Gastroesophageal sphincter (tissue), 4 donors: ENCODE results near the gene SDSL. TPM values are rescaled to one million over a fixed set of nuclear protein-coding genes. Genes with fewer than 3 reads are reported as not detected.

ENCODE experiments used
- ATAC-seq: fragments of 150-250 bp; one replicate; pipeline ENCODE4 v1.9.1; 2016; ENCODE audit warnings: mild to moderate bottlenecking, moderate library complexity
- H3K27ac ChIP-seq, 4 donors: fragments of 200-600 bp; sonication (generic) in 3 of 4; 1 replicate in 3 of 4; 2 replicates in 1 of 4; pipeline ENCODE4 v1.5.1; 2016 to 2019
- H3K27me3 ChIP-seq: fragments of 200-600 bp; sonication (generic); one replicate; pipeline ENCODE4 v1.5.1; 2019
- H3K36me3 ChIP-seq, 2 donors: fragments of 200-600 bp; sonication (generic); one replicate each; pipeline ENCODE4 v1.5.1; 2019; ENCODE audit warnings: control low read depth in 1 of 2
- H3K4me1 ChIP-seq, 3 donors: fragments of 200-600 bp; sonication (generic); 1 replicate in 2 of 3; 2 replicates in 1 of 3; pipeline ENCODE4 v1.5.1; 2016 to 2019; ENCODE audit warnings: control low read depth in 2 of 3
- H3K4me3 ChIP-seq, 2 donors: fragments of 200-600 bp; sonication (generic); one replicate each; pipeline ENCODE4 v1.5.1; 2019; ENCODE audit warnings: mild to moderate bottlenecking in 1 of 2, moderate library complexity in 1 of 2
- H3K9me3 ChIP-seq, 3 donors: fragments of 200-600 bp; sonication (generic); one replicate each; pipeline ENCODE4 v1.5.1; 2017 to 2019; ENCODE audit warnings: control low read depth in 2 of 3
- CTCF ChIP-seq, 4 experiments: fragments of 200-600 bp in 2 of 4; fragments of 450-650 bp in 2 of 4; sonication (generic) in 1 of 4; IDR thresholded peaks; one replicate each; pipeline ENCODE4 v1.5.1; 2017 to 2019; ENCODE audit warnings: antibody characterized with exemption in 4 of 4, mild to moderate bottlenecking in 2 of 4, moderate library complexity in 2 of 4
- EP300 ChIP-seq: sonication (generic); formaldehyde crosslinking; IDR thresholded peaks from one replicate; pipeline ENCODE4 v1.6.1; 2017; ENCODE audit warnings: antibody characterized with exemption, mild to moderate bottlenecking
- POLR2A ChIP-seq, 2 donors: fragments of 450-650 bp; IDR thresholded peaks; one replicate each; pipeline ENCODE4 v1.6.1; 2017; ENCODE audit warnings: antibody characterized with exemption in 2 of 2, mild to moderate bottlenecking in 2 of 2, moderate library complexity in 1 of 2
- POLR2AphosphoS5 ChIP-seq: sonication (generic); formaldehyde crosslinking; IDR thresholded peaks from one replicate; pipeline ENCODE4 v1.6.1; 2017; ENCODE audit warnings: antibody characterized with exemption
- WGBS, 2 donors: methylation state at CpG; one replicate each; pipeline ENCODE4 v1.1.5; 2018; ENCODE audit warnings: low coverage in 1 of 2; 5-methylcytosine and 5-hydroxymethylcytosine counted together
- total RNA-seq, 4 donors: library from RNA; depleted of rRNA; stranded (reverse); fragments of >200 nt; gene quantifications; one replicate each; pipeline ENCODE4 v1.1.0, GENCODE V29; 2016

SDSL gene
- total RNA-seq, 4 donors from 2014 or later = 1.1 to 7.5 (median 2.6) TPM

GRCh38 chr12:113395119-113395518, 27.1 kb upstream of the SDSL start:
- Histone ChIP-seq H3K27me3 (peaks cover 32% of the 10 kb centered on the region), H3K4me1 (no peaks in the 10 kb centered on the region), H3K9me3 (no peaks in the 10 kb centered on the region), H3K36me3 (peaks cover 0 to 21% of the 10 kb centered on the region in 2 donors), H3K27ac (no peak overlapping the region), H3K4me3 (no peak overlapping the region)
- ATAC-seq = no peak
- no peak for TF ChIP-seq POLR2A (IDR thresholded peaks at IDR 0.05)
- no peak for TF ChIP-seq EP300
- TF ChIP-seq CTCF (IDR thresholded peaks at IDR 0.05) = no peak
- no peak for TF ChIP-seq POLR2AphosphoS5
- WGBS, 2 donors = 74 to 100% methylated on average over 1 to 4 of the region's 5 CpGs

GRCh38 chr12:113396200-113396599, 26.0 kb upstream of the SDSL start:
- TF ChIP-seq CTCF (IDR thresholded peaks at IDR 0.05) = no peak
- H3K9me3 ChIP-seq = no peaks in the 10 kb centered on the region
- H3K4me3 ChIP-seq = no peak overlapping the region
- no peaks in the 10 kb centered on the region for H3K4me1 ChIP-seq
- H3K27ac ChIP-seq = no peak overlapping the region
- peaks cover 41% of the 10 kb centered on the region for H3K27me3 ChIP-seq
- H3K36me3 ChIP-seq = peaks cover 0 to 10% of the 10 kb centered on the region in 2 donors
- ATAC-seq = no peak

GRCh38 chr12:113396828-113397496, 25.2 kb upstream of the SDSL start:
- H3K36me3 ChIP-seq = peaks cover 0 to 2% of the 10 kb centered on the region in 2 donors
- peaks cover 49% of the 10 kb centered on the region for H3K27me3 ChIP-seq
- no peak for TF ChIP-seq EP300
- TF ChIP-seq POLR2AphosphoS5 = no peak
- TF ChIP-seq POLR2A (IDR thresholded peaks at IDR 0.05) = no peak
- no peak for TF ChIP-seq CTCF (IDR thresholded peaks at IDR 0.05)
- ATAC-seq = no peak
- no peaks in the 10 kb centered on the region for H3K9me3 ChIP-seq
- no CpG with 5 or more reads among the region's 16 CpGs for WGBS, 2 donors
- no peak overlapping the region for H3K27ac ChIP-seq
- H3K4me1 ChIP-seq = no peaks in the 10 kb centered on the region
- H3K4me3 ChIP-seq = no peak overlapping the region

GRCh38 chr12:113397497-113398197, 24.5 kb upstream of the SDSL start:
- 43 to 47% methylated on average over 3 to 4 of the region's 10 CpGs for WGBS, 2 donors
- H3K4me3 ChIP-seq = no peak overlapping the region
- no peaks in the 10 kb centered on the region for H3K9me3 ChIP-seq
- ATAC-seq = no peak
- no peak overlapping the region for H3K27ac ChIP-seq
- H3K4me1 ChIP-seq = no peaks in the 10 kb centered on the region
- peaks cover 55% of the 10 kb centered on the region for H3K27me3 ChIP-seq
- TF ChIP-seq POLR2AphosphoS5 (no peak), CTCF (IDR thresholded peaks at IDR 0.05) (no peak), POLR2A (IDR thresholded peaks at IDR 0.05) (no peak), EP300 (no peak)
- no peaks in the 10 kb centered on the region for H3K36me3 ChIP-seq
